MM.1S (cell line): ENCODE data around the gene MINDY4.

Experiments used
- DNase-seq: peaks from one replicate; pipeline ENCODE4 v3.0.0-alpha.2; 2015
- H2AFZ ChIP-seq: fragments of 300-600 bp; sonication (generic); 2 replicates; pipeline ENCODE4 v1.6.0; 2016; ENCODE audit warnings: antibody characterized with exemption, low read length
- H3F3A ChIP-seq: fragments of 300-600 bp; sonication (generic); 2 replicates; pipeline ENCODE4 v1.6.1; 2016; ENCODE audit warnings: mild to moderate bottlenecking, antibody characterized with exemption, low read length, moderate library complexity, mixed read lengths; ENCODE audit not compliant: insufficient read depth
- H3K27ac ChIP-seq: fragments of 300-600 bp; sonication (generic); 2 replicates; pipeline ENCODE4 v1.5.1; 2016; ENCODE audit warnings: mild to moderate bottlenecking, low read length
- H3K27me3 ChIP-seq: fragments of 300-600 bp; sonication (generic); replicated peaks from 2 replicates; pipeline ENCODE4 v1.6.0; 2016; ENCODE audit warnings: low read length; ENCODE audit not compliant: insufficient read depth
- H3K36me3 ChIP-seq: fragments of 300-600 bp; sonication (generic); replicated peaks from 2 replicates; pipeline ENCODE4 v1.6.1; 2016; ENCODE audit warnings: mild to moderate bottlenecking, low read length, mixed read lengths; ENCODE audit not compliant: insufficient read depth
- H3K4me1 ChIP-seq: fragments of 300-600 bp; sonication (generic); 2 replicates; pipeline ENCODE4 v1.6.1; 2016; ENCODE audit warnings: low read length, mixed read lengths
- H3K4me2 ChIP-seq: fragments of 300-600 bp; sonication (generic); 2 replicates; pipeline ENCODE4 v1.6.0; 2016; ENCODE audit warnings: low read depth, low read length
- H3K4me3 ChIP-seq: fragments of 300-600 bp; sonication (generic); 2 replicates; pipeline ENCODE4 v1.5.1; 2016; ENCODE audit warnings: low read length, mixed read lengths
- H3K79me2 ChIP-seq: fragments of 300-600 bp; sonication (generic); 2 replicates; pipeline ENCODE4 v1.6.1; 2016; ENCODE audit warnings: mixed run types, low read length, mixed read lengths
- H3K9ac ChIP-seq: fragments of 300-600 bp; sonication (generic); 2 replicates; pipeline ENCODE4 v1.6.1; 2016; ENCODE audit warnings: low read length, mixed read lengths
- H3K9me2 ChIP-seq: fragments of 300-600 bp; sonication (generic); replicated peaks from 2 replicates; pipeline ENCODE4 v1.6.1; 2016; ENCODE audit warnings: mild to moderate bottlenecking, low read length, mixed read lengths; ENCODE audit not compliant: insufficient read depth
- H3K9me3 ChIP-seq: fragments of 300-600 bp; sonication (generic); replicated peaks from 2 replicates; pipeline ENCODE4 v1.6.1; 2016; ENCODE audit warnings: mild to moderate bottlenecking, low read length, mixed read lengths; ENCODE audit not compliant: insufficient read depth
- H4K20me1 ChIP-seq: fragments of 300-600 bp; sonication (generic); 2 replicates; pipeline ENCODE4 v1.6.1; 2016; ENCODE audit warnings: mild to moderate bottlenecking, low read length, moderate library complexity, mixed read lengths; ENCODE audit not compliant: insufficient read depth
- CTCF ChIP-seq: fragments of 300-600 bp; sonication (generic); IDR thresholded peaks from 2 replicates; pipeline ENCODE4 v1.5.1; 2016; ENCODE audit warnings: antibody characterized with exemption, low read length, mixed read lengths
- EZH2 ChIP-seq: fragments of 300-600 bp; sonication (generic); optimal IDR thresholded peaks from 2 replicates; pipeline ENCODE3; 2017; ENCODE audit warnings: low read depth, mild to moderate bottlenecking, antibody characterized with exemption, low read length, mixed read lengths
- EZH2phosphoT487 ChIP-seq: fragments of 300-600 bp; sonication (generic); IDR thresholded peaks from 2 replicates; pipeline ENCODE4 v1.6.1; 2018; ENCODE audit warnings: antibody characterized with exemption, low read length

MINDY4 gene

GRCh38 chr7:30728591-30729100, 42.6 kb upstream of the MINDY4 start:
- no peaks in the 10 kb centered on the region for H3K27me3 ChIP-seq
- no peaks in the 10 kb centered on the region for H3K36me3 ChIP-seq
- no peaks in the 10 kb centered on the region for H3F3A ChIP-seq
- no peak overlapping the region for H3K4me3 ChIP-seq
- no peak overlapping the region for H3K4me2 ChIP-seq
- no peaks in the 10 kb centered on the region for H3K9me2 ChIP-seq
- no peak overlapping the region for H3K9ac ChIP-seq
- no peak overlapping the region for H3K27ac ChIP-seq
- no peak for DNase-seq
- no peaks in the 10 kb centered on the region for H4K20me1 ChIP-seq
- no peaks in the 10 kb centered on the region for H3K79me2 ChIP-seq
- H3K4me1 ChIP-seq: no peaks in the 10 kb centered on the region
- H2AFZ ChIP-seq: no peak overlapping the region
- TF ChIP-seq EZH2 (no peak), CTCF (no peak), EZH2phosphoT487 (no peak)
- no peaks in the 10 kb centered on the region for H3K9me3 ChIP-seq

DNA sequence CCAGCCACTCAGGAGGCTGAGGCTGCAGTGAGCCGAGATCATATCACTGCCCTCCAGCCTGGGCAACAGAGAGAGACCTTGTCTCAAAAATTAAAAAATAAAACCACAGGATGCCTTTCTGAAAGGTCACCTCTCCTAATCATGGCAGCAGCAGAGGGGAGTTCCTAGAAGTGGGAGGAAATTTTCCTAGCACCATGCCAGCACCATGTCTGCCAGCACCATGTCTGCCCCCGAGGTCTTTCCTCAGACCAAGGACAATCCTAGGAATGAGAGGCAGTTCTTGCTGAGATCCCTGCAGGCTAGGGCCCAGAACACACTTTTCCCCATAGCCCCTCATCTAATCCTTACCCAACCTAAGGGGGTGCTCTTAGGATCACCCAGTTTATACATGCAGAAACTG, 41.6 kb upstream of the MINDY4 start:
- Histone ChIP-seq H4K20me1 (no peaks in the 10 kb centered on the region), H2AFZ (no peak overlapping the region), H3K9ac (no peak overlapping the region), H3K79me2 (no peaks in the 10 kb centered on the region), H3K9me3 (no peaks in the 10 kb centered on the region), H3K27me3 (no peaks in the 10 kb centered on the region), H3K27ac (no peak overlapping the region), H3K4me2 (no peak overlapping the region), H3K4me3 (no peak overlapping the region), H3K36me3 (no peaks in the 10 kb centered on the region), H3F3A (no peaks in the 10 kb centered on the region), H3K4me1 (no peaks in the 10 kb centered on the region), H3K9me2 (no peaks in the 10 kb centered on the region)
- no peak for DNase-seq
- TF ChIP-seq EZH2phosphoT487 (no peak), EZH2 (no peak), CTCF (no peak)

DNA sequence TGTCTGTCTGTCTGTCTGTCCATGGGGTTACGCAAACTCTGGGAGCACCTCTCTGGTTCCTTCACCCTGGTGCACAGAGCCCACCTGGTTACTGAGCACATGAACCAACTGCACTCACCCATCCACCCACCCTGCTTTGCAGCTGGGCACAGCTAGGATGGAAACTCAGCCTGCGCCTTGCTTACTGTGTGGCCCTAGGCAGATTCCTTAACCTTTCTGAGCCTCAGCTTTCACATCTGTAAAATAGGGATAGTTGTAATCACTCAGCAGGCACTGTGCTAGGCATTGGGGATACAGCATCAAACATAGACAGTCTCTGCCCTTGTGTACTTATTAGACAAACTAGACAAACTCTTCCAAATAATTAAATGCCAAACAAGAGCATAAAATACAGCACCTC, 41.1 kb upstream of the MINDY4 start:
- no peaks in the 10 kb centered on the region for H3K27me3 ChIP-seq
- H2AFZ ChIP-seq: no peak overlapping the region
- no peaks in the 10 kb centered on the region for H3K9me3 ChIP-seq
- TF ChIP-seq EZH2 (no peak), EZH2phosphoT487 (no peak), CTCF (no peak)
- H3K9ac ChIP-seq: no peak overlapping the region
- H3K27ac ChIP-seq: no peak overlapping the region
- H3K4me3 ChIP-seq: no peak overlapping the region
- H4K20me1 ChIP-seq: no peaks in the 10 kb centered on the region
- no peaks in the 10 kb centered on the region for H3K36me3 ChIP-seq
- H3K79me2 ChIP-seq: no peaks in the 10 kb centered on the region
- DNase-seq: no peak
- H3F3A ChIP-seq: no peaks in the 10 kb centered on the region
- no peaks in the 10 kb centered on the region for H3K9me2 ChIP-seq
- H3K4me2 ChIP-seq: no peak overlapping the region
- H3K4me1 ChIP-seq: no peaks in the 10 kb centered on the region
